Neural cell (in vitro differentiated cells): Measurements from ENCODE around the gene CHST8.

Experiments used
- CTCF ChIP-seq: fragments of 450-650 bp; IDR thresholded peaks from 2 replicates; pipeline ENCODE4 v1.5.1; 2014; ENCODE audit warnings: antibody characterized with exemption, mild to moderate bottlenecking, moderate library complexity; ENCODE audit not compliant: poor library complexity, severe bottlenecking
- EP300 ChIP-seq: fragments of 450-650 bp; conservative IDR thresholded peaks from 2 replicates; pipeline ENCODE4 v1.6.1; 2014; ENCODE audit warnings: antibody characterized with exemption, mild to moderate bottlenecking, moderate library complexity; ENCODE audit not compliant: poor library complexity, severe bottlenecking
- EZH2 ChIP-seq: fragments of 200-600, 300-800 bp; shearing (Covaris generic), sonication (generic); IDR thresholded peaks from 2 replicates; pipeline ENCODE4 v1.6.1; 2014; ENCODE audit warnings: antibody characterized with exemption, low read length, borderline replicate concordance, mild to moderate bottlenecking; ENCODE audit not compliant: insufficient read depth, poor library complexity, severe bottlenecking
- MXI1 ChIP-seq: fragments of 450-650 bp; conservative IDR thresholded peaks from 2 replicates; pipeline ENCODE4 v1.6.1; 2014; ENCODE audit warnings: antibody characterized with exemption, mild to moderate bottlenecking; ENCODE audit not compliant: poor library complexity, severe bottlenecking
- POLR2AphosphoS5 ChIP-seq: IDR thresholded peaks from 2 replicates; pipeline ENCODE4 v1.6.1; 2012
- RAD21 ChIP-seq: fragments of 450-650 bp; conservative IDR thresholded peaks from 2 replicates; pipeline ENCODE4 v1.6.1; 2014; ENCODE audit warnings: antibody characterized with exemption, mild to moderate bottlenecking, moderate library complexity
- SMC3 ChIP-seq: fragments of 450-650 bp; conservative IDR thresholded peaks from 2 replicates; pipeline ENCODE4 v1.6.1; 2014; ENCODE audit warnings: antibody characterized with exemption, mild to moderate bottlenecking, moderate library complexity; ENCODE audit not compliant: poor library complexity
- TAF1 ChIP-seq: IDR thresholded peaks from 2 replicates; pipeline ENCODE4 v1.6.1; 2012; ENCODE audit warnings: low read depth
- TF ChIP-seq, protein P1 (sequence below): IDR thresholded peaks from 2 replicates; pipeline ENCODE4 v1.6.1; 2012; ENCODE audit warnings: borderline replicate concordance

DNA sequence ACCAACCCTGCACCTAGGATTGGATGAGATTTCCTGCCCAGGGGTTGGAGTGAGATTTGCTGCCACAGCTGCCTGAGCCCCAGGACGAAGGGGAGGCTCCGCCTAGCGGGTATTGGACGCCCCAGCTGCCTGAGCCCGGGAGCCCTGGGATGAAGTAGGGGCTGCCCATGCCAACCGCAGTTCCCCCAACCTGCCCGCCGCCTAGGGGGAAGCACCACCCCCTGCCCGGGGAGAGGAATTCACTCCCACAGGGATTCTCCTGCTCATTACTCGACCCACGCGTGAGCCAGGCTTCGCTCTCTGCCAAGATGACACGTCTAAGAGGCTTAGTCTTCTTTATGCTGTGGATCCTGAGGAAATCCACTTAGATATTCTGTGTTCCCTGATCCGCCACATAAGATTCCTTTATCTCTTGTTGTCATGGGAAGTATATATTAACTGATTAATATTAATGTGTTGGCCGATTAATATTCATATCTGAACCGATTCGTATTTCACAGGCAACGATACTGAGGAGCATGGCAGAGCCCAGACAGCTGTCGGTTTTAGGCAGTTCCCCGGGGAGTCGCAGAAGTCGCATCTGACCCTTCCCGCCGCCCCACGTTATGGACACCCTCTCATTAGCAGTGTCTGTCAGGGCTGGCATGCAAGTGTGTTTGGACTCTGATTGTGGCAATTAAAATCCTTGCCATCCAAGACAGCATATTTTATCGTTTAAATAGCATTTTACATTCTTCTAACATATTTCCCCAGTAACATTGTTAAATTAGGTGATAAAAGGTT, 130.5 kb downstream of the CHST8 start:
- TF ChIP-seq CTCF: no peak
- TF ChIP-seq MXI1: no peak
- TF ChIP-seq EZH2: no peak
- no peak for TF ChIP-seq SMC3
- TF ChIP-seq EP300: no peak
- TF ChIP-seq POLR2AphosphoS5: no peak
- TF ChIP-seq RAD21: no peak
- TF ChIP-seq TAF1: no peak
- TF ChIP-seq, protein P1, sequence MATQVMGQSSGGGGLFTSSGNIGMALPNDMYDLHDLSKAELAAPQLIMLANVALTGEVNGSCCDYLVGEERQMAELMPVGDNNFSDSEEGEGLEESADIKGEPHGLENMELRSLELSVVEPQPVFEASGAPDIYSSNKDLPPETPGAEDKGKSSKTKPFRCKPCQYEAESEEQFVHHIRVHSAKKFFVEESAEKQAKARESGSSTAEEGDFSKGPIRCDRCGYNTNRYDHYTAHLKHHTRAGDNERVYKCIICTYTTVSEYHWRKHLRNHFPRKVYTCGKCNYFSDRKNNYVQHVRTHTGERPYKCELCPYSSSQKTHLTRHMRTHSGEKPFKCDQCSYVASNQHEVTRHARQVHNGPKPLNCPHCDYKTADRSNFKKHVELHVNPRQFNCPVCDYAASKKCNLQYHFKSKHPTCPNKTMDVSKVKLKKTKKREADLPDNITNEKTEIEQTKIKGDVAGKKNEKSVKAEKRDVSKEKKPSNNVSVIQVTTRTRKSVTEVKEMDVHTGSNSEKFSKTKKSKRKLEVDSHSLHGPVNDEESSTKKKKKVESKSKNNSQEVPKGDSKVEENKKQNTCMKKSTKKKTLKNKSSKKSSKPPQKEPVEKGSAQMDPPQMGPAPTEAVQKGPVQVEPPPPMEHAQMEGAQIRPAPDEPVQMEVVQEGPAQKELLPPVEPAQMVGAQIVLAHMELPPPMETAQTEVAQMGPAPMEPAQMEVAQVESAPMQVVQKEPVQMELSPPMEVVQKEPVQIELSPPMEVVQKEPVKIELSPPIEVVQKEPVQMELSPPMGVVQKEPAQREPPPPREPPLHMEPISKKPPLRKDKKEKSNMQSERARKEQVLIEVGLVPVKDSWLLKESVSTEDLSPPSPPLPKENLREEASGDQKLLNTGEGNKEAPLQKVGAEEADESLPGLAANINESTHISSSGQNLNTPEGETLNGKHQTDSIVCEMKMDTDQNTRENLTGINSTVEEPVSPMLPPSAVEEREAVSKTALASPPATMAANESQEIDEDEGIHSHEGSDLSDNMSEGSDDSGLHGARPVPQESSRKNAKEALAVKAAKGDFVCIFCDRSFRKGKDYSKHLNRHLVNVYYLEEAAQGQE: no peak
